Embryonic facial prominence (tissue), 1 donor: ENCODE data around the gene RRN3.
A peak's percentile ranks its signal among the peaks of the same experiment; 100 is the strongest.
"Not testable (repeated sequence)": the region's sequence is repeated elsewhere in the genome, so short reads cannot be mapped to it uniquely, and the experiment has no call there.

ENCODE experiments used
- DNase-seq: peaks from one replicate; pipeline ENCODE4 v3.0.0-alpha.2; 2016; ENCODE audit errors: extremely low spot score

The RRN3 gene, protein sequence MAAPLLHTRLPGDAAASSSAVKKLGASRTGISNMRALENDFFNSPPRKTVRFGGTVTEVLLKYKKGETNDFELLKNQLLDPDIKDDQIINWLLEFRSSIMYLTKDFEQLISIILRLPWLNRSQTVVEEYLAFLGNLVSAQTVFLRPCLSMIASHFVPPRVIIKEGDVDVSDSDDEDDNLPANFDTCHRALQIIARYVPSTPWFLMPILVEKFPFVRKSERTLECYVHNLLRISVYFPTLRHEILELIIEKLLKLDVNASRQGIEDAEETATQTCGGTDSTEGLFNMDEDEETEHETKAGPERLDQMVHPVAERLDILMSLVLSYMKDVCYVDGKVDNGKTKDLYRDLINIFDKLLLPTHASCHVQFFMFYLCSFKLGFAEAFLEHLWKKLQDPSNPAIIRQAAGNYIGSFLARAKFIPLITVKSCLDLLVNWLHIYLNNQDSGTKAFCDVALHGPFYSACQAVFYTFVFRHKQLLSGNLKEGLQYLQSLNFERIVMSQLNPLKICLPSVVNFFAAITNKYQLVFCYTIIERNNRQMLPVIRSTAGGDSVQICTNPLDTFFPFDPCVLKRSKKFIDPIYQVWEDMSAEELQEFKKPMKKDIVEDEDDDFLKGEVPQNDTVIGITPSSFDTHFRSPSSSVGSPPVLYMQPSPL

DNA sequence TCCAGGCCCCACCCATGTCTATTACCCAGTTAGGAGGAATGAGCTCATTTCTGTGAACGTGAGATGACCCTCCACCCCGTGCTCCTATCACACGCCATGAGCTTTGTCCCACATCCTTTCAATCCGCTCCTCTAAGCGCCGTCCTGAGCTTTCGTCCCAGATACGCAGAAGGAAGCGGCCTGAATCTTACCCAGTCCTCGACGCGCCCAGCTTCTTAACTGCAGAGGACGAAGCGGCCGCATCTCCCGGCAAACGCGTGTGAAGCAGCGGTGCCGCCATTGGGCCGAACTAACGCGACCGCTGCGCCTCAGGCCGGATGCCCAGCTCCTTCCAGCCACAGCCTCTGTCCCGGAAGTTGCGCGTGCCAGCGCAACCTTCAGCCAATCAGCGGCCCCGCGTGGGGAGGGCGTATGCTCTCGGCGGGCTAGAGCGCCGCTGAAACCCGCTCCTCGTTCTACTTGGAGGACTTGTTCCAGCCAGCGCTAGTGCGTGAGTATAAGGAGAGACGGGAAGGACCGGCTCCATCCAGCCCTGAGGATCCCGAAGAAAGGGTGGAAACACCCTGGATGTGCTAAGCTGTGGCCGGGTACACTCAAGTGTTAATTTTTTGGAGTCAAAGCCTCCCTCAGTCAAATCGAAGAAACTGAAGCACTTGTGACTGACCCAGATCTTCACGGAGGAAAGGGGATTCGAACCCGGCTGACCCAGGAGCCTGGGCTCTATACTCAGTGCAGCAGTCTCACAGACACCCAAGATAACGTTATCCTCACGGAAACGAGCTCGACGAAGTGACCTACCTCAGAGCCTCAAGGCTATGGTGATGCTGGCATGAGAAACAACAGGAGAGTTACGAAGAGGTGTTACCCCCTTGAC, at the start of gene RRN3:
TSS of gene RRN3 (minus strand) at position 318 of the 873 bp plus-strand sequence. CDS start at position 279, 39 bp downstream.
- DNase-seq = peak; percentile 79

DNA sequence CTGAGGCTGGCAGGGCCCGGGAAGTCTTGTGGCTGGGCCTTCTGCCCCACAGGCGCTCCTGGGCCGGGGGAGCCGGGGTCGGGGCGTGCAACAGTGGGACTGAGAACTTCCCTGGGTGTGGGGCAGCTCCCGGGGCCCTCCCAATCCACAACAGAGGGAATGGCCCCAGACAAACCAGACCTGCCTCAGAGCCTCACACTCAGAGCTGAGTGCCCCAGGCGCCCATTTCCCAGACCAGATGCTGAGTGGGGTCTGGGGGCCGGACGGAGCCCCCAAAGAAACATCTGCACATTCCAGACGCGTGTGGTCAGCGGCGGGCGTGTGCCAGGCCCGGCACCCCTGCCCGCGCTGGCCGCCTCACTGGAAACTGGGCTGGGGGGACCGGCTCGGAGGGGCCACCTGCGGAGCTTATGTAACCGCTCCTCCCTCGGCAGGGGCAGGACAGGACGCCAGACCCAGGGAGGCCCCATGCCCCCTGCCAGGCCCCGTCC, 49.6 kb upstream of the RRN3 start:
- DNase-seq = not testable (repeated sequence)

DNA sequence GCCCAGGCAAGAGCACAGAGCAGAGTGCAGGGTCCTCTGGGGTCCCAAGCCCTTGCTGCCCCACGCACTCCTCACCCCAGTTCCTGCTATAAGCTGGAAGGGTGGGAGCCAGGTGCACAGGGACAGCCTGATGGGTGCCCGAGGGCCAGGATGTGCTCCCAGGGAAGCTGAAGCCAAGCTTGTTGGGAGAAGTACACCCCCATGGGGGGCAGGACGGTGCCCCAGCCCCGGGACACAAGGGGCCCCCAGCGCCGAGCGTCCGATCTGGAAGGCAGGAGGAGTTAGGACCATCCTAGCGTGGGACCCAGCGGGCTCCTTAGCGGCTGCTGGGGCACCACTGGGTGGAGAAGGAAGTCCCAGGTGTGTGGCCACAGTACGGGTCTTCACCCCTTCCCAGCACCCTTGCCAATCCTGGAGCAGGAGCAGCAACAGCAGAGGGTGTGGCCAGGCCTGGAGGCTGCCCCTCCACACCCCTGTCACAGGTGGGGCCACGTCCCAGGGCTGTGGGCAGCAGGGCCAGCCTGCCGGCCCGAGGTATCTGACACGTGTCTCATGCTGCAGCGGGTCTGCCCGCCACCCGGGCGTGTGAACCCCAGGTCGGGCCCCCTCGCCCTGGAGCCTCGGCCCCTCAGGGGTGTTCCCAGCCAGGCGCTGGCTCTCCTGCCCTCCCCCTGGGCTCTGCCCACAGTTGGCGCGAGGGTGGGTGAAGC, 49.0 kb upstream of the RRN3 start:
- not testable (repeated sequence) for DNase-seq

DNA sequence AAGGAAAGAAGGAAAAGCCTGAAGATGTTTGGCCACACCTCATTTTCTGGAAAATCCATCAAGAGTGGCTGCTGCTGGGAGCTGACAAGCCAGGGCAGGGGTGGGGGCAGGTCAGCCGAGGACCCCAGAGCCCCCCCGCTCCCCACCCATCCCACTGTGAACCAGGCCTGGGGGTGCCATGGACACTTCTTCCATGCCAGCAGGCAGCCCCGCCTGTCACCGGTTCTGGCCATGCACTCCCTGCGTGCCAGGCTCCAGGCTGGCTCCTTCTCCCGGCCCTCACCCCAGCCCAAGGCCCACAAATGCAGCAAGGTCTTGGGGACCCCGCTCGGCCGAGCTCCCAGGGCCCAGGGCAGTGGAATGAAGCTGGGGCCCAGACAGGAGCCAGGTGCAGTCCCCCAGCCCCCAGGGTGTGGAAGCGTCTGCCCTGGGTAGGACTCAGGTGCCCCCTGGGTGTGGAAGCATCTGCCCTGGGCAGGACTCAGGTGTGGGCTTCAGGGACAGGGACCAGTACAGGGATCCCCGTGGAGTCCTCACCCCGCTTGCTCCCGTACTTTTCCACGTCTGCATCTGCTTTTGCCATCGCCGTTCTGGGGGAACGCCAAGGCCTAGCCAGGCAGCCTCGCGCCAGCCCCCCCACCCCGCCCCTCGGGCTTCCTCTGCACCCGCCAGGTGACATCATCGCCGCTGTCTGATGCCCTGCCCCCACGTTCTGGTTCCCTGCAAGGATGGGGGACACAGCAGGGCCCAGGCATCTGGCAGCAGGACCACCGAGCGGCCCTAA, 48.2 kb upstream of the RRN3 start:
- DNase-seq = not testable (repeated sequence)

DNA sequence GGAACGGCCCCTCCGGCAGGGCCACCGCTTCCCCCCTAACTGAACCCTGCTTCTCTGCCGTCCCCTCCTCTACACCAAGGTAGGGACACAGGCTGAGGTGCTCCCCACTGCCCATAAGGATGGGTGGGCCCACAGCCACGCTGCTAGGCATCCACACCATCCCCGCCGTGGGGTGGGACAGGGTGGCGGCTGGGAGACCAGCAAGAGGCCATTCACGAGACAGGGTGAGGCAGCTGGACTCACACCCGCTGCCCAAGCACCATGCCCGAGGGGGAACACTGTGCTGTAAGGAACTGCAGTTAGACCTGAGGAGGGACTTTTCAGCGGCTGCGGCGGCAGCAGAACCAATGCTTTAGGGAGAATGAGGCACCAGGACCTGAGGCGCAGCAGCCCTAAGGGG, 47.5 kb upstream of the RRN3 start:
- DNase-seq = no peak

DNA sequence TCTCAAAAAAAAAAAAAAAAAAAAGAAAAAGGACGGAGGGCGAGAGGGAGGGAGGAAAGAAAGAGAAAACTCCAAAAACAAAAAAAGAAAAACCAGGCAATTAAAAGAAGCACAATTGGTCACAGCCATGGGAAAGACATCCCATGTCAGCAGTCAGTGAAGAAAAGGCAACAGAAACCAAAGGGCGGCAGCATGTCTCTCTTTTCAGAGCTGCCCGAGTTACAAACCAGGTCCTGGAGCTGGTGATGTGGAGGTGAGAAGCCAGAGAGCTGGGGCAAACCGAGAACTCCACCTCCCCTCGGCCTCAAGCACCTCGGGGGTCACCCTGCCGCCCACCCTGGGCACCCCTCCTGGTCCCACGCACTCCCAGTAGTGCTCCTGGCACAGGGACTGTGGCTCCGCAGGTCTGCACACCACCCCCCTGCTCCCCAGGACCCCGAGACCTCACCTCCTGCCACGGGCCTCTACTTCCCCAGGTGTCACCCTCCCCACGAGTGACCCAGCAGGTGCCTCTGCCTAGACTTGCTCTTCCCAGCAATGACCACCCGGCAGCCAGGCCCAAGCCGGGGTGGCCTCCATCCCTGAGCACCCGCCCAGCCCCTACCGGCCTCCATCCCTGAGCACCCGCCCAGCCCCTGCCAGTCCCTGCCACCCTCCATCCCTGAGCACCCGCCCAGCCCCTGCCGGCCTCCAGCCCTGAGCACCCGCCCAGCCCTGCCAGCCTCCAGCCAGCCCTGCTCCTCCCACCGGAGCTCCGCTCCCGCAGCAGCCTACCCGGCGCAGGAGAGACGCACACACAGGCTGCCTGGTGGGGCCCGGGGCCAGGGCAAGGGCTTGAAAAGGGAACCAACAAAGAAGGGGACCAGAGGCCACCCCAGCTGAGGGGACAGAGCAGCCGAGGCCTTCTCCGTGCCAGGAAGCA, 46.6 kb upstream of the RRN3 start:
- not testable (repeated sequence) for DNase-seq

DNA sequence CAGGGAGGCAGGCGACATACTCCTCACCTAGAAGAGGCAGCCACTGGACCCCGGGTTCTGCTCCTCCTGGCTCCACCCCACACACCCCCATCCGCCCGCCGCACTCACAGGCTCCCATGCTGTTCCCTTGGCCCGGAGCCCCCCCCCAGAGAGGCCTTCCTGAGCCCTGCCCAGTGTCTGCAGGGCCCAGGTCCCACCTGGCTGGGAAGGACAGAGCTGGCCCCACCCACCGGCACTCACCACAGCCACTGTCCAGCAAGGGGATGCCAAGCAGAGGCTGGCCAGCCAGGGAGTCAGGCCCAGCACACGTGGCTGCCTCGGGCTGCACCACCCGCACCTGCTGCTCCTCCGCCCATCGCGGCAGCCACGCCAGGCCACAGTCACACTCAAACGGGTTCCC, 43.4 kb upstream of the RRN3 start:
- DNase-seq = not testable (repeated sequence)

DNA sequence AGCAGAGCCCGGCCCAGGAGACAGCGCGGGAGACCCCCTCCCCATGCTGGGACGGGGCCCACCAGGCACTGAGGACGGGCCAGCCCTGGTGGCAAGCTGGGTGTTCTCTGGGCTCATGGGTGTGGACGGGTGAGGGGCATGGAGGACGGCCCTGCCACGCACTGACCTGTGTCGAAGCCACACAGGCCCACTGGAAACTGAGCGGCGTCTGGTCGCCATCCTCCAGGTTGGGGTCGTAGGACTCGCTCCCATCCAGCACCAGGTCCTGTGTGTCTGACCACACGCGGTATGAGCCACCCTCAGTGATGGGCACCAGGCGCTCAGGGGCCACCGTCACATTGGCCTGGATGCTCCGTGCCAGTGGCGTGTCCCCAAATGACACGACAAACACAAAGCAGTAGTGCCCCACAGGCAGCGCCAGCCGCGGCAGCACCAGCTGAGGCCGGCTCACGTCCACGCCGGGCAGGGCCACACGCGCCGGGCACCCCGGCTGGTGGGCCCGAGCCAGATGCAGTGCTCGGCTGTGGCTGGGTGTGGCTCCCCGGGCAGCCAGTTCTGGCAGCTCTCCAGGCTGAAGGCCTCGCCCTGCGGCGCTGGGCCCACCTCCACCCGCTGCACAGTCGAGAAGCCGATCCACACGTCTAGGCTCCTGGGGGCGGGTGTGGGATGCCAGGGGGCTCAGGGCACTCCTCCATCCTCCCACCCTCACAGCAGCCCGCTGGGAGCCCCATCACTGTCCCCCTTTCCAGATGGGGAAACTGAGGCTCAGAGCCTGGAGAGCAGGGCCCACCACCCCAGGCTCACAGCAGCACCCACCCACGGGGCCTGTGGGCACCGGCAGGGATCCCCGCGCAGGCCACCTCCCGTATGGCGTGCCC, 41.6 kb upstream of the RRN3 start:
- not testable (repeated sequence) for DNase-seq

DNA sequence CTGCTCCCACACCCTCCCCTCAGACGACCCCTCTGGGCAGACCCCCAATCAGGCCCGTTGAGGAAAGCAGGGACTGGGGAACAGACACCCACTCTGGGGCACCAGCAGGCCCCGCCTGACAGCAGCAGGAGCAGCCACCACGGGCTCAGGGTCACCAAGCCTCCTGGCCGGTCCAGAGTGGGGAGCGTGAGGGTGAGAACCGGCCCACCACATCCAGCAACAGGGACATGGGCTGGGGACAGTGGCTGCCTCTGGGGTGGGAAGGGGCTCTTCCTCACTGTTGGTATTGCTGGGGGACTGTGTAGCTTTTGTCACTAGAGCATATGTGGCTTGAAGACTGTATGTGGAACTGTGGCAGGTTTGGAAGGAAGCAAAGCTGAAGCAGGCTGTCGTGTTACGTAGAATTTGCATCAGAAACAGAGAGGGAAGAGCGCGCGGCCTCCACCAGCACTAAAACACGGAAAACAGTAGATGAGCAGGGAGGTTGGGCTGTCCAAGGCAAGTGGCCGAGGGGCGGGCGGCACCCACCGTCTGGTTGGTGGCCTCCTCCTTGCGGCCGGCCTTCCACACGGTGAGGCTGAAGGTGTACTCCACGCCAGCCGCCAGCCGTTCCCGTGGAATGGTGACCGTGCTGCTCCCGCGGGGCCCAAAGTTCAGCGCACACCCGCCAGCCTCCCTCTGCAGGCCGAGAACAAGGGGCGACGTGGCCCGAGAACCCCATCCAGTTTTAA, 40.8 kb upstream of the RRN3 start:
- not testable (repeated sequence) for DNase-seq

DNA sequence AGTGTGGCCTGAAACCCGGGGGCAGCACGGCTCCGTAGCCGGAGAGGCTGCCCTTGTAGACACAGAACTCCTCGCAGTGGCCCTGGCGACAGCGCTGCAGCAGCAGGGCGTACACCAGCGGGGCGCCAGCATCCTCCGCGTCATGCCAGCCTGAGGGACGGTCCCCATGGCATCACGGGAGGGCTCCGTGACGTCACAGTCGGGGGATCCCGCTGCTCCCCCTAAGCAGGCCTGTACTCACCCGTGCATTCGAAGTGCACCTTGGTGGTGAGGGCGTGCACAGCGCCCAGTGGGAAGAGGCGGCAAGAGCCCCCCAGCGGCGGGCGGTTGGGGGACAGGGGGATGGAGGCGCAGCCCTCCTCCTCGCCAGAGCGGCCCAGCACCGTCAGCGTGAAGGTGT, 39.5 kb upstream of the RRN3 start:
- DNase-seq = not testable (repeated sequence)

DNA sequence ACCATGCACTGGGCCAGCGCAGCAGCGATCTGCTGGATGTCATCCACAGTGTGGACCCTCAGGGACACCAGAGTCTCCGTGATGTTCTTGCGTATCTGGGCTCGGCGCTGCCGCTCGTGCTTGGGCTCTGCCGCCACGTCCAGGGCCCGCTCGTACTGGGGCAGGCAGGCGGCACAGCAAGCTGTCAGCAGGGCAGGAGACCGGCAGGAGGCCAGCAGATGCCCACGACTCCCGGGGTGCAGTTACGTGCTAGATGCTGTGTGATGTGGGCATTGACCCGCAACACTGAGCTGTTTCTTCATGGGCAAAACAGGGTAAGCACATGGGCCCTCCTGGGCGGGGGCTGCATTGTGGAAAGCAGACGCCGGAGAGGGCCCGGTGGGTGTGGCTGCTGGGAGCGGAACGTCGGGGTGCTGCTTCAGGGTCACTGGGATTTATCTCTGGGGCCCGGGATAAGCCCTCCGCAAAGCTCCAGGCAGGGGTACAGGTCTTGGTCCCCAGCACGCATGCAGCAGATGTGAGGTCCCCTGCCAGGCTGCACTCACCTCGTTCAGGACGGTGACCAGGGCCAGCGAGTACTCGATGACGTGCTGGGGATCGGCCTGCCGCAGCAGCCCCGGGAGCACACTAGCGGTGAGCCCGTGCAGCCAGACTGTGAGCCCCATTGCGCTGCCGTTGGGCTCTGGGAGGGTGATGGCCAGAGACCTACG, 38.8 kb upstream of the RRN3 start:
- DNase-seq = not testable (repeated sequence)

DNA sequence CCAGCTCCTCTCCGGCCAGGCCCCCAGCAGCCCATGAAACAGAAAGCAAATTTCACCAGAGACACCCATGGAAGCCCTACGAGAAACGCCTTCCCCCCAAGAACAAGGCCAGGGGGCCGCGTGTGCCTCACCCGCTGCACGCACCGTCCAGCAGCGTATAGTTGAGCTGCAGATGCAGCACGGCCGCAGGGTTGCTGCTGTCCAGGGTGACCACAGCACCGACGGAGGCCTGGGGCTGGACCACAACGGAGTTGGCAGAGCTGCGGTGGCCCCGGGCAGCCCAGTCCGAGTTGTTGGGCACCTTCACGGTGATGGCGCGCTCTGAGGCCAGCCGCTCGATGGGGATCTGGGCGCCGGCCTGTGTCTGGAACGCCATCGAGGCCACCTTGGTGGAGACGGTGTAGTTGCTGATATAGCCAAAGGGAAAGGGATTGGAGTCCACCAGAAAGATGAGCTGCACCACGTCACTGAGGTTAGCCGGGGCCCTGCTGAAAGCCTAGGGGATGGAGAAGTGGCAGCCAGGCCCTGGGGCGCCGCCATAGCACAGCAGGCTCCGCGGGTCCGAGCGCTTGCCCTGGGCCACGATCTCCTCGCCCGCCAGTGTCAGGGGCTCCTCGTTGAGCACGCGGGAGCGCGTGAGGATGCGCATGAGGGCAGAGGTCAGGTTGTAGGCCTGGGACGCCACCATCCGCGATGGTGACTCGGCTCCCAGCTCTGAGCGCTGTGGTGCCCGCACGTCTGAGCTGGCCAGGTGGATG, 37.0 kb upstream of the RRN3 start:
- not testable (repeated sequence) for DNase-seq

DNA sequence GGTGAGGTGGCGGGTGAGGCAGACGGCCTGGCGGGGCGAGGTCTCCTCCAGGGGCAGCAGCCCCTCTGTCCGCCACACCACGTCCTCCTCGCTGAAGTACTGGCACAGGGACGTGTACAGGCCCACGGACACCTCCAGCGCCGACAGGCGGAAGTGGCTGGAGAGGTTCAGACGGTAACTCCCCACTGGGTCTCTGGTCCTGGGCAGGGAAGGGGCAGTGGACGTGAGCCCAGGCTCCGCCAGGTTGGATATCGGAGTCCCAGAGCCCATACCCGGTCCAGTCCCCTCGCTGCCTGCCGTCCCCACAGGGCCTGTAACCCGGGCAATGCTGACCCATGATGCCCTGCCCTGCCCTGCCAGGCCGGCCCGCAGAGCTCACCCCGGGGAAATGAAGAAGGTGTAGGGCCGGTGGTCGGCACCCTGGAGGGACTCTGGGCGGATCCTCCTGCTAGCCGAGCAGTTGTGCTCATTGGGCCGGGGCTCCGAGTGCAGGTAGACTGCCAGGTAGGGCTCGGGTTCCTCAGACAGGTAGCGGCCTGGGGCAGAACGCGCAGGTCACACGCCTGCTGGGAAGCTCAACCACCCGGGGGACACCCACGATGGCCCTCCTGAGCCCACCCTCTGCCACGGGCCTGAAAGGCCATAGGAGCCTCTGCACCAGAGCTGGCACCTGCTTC, 36.3 kb upstream of the RRN3 start:
- DNase-seq = not testable (repeated sequence)

DNA sequence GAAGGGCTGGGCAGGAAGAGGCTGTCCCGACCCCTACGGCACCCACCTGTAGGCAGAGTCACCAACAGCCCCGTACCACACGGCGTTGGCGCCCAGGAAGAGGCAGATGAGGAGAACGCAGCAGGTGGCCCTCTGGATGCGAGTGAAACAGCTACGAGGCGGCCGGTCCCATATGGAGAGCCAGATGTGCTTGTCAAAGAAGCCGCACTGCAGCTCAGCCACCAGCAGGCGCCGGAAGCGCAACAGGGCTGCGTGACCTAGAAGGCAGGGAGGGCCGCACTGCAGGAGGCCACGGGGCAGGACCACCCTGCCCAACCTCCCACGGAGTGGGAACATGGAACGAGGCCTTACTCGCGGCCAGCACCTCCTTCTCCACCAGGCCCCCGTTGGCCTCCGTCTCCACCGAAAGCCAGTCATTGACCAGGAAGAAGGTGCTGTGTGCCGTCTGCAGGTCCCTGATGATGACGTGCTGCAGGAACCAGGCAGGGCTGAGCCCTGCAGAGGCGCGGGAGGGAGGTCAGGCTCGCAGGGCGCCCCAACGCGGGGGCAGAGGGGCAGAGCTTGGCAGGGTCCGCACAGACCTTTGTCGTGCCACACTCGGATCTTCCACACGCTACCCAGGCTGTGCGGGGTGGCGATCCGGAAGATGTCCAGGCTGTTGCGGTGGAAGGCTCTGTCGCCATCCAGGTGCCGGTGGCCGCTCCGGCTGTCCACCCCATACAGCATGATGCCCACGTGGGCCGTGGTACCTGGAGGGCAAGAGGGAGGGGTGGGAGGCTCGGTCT, 33.8 kb upstream of the RRN3 start:
- DNase-seq = not testable (repeated sequence)
